T47D (cell line): ENCODE data around the gene OTOP3.
A peak's percentile ranks its signal among the peaks of the same experiment; 100 is the strongest.

ENCODE experiments used
- DNase-seq, 2 experiments: peaks; one replicate each; pipeline versions ENCODE4 v3.0.0 to v3.0.0-alpha.2; 2011 to 2012; ENCODE audit warnings: low read depth in 1 of 2, low spot score in 1 of 2
- JUND ChIP-seq: IDR thresholded peaks from 2 replicates; pipeline ENCODE4 v1.6.1; 2012; ENCODE audit warnings: low read depth
- in situ Hi-C: cut with HindIII; loops from 2 replicates; pipeline ENCODE4 v1.10.0; 2016; ENCODE audit warnings: low sequenced_read_pairs, low pct_unique_long_range_greater_than_20kb

OTOP3 gene

GRCh38 chr17:74951680-74952421, 16.2 kb downstream of the OTOP3 start:
- DNase-seq, result no peak
- in situ Hi-C loops, result no loop called here
- no peak for TF ChIP-seq JUND

- TF ChIP-seq JUND, result no peak
- DNase-seq, result no peak
- in situ Hi-C loops, result no loop called here
Measured at GRCh38 chr17:74952431-74953133, 16.9 kb downstream of the OTOP3 start.

GRCh38 chr17:74953134-74953687, 17.5 kb downstream of the OTOP3 start:
- in situ Hi-C loops, result no loop called here

GRCh38 chr17:74954115-74954514, 18.4 kb downstream of the OTOP3 start:
- in situ Hi-C loops, result no loop called here
- no peak for TF ChIP-seq JUND
- DNase-seq, result no peak

More at GRCh38 chr17:74953134-74953687, 17.5 kb downstream of the OTOP3 start:
- no peak for TF ChIP-seq JUND
- DNase-seq, result no peak

- TF ChIP-seq JUND, result no peak
- in situ Hi-C loops, result no loop called here
- DNase-seq, result no peak
Measured at GRCh38 chr17:74954665-74955421, 19.1 kb downstream of the OTOP3 start.

GRCh38 chr17:74956093-74956492, 20.4 kb downstream of the OTOP3 start:
- in situ Hi-C loops, result no loop called here
- TF ChIP-seq JUND, result no peak
- no peak for DNase-seq

- in situ Hi-C loops, result no loop called here
- TF ChIP-seq JUND, result no peak
- DNase-seq, result peak; percentile 66 to 88
Measured at GRCh38 chr17:74957935-74958740, 22.4 kb downstream of the OTOP3 start.

GRCh38 chr17:74959826-74960515, 24.3 kb downstream of the OTOP3 start:
- in situ Hi-C loops, result no loop called here
- peak in 1 of 2 experiments; percentile 52 for DNase-seq
- TF ChIP-seq JUND, result no peak

- DNase-seq, result peak in 1 of 2 experiments; percentile 47
Measured at GRCh38 chr17:74960570-74961342, 25.1 kb downstream of the OTOP3 start.

GRCh38 chr17:74961657-74962350, 26.1 kb downstream of the OTOP3 start:
- in situ Hi-C loops, result no loop called here
- peak; percentile 94 to 96 for DNase-seq
- no peak for TF ChIP-seq JUND

More at GRCh38 chr17:74960570-74961342, 25.1 kb downstream of the OTOP3 start:
- no peak for TF ChIP-seq JUND
- in situ Hi-C loops, result no loop called here
